OCI-LY1 (cell line): ENCODE data around the gene EPB41.
"Not testable (repeated sequence)": the region's sequence is repeated elsewhere in the genome, so short reads cannot be mapped to it uniquely, and the experiment has no call there.

Source experiments
- H2AFZ ChIP-seq: fragments of 200-600 bp; sonication (generic), shearing (Covaris generic); 2 replicates; pipeline ENCODE4 v1.6.0; 2014; ENCODE audit warnings: antibody characterized with exemption, mild to moderate bottlenecking, low read length
- H3F3A ChIP-seq: fragments of 200-600 bp; sonication (generic), shearing (Covaris generic); 2 replicates; pipeline ENCODE4 v1.6.0; 2014; ENCODE audit warnings: mild to moderate bottlenecking, antibody characterized with exemption, low read length, moderate library complexity; ENCODE audit not compliant: insufficient read depth
- H3K27ac ChIP-seq: fragments of 200-600 bp; sonication (generic); 2 replicates; pipeline ENCODE4 v1.5.1; 2014; ENCODE audit warnings: low read length, mixed run types, mild to moderate bottlenecking, low read depth; ENCODE audit not compliant: poor library complexity, severe bottlenecking
- H3K27me3 ChIP-seq: fragments of 200-600 bp; sonication (generic); 2 replicates; pipeline ENCODE4 v1.6.0; 2014; ENCODE audit warnings: antibody characterized with exemption, mild to moderate bottlenecking, low read length, moderate library complexity; ENCODE audit not compliant: insufficient read depth
- H3K36me3 ChIP-seq: fragments of 200-600 bp; sonication (generic); 2 replicates; pipeline ENCODE4 v1.6.1; 2014; ENCODE audit warnings: mild to moderate bottlenecking, antibody characterized with exemption, low read length, moderate library complexity, mixed read lengths; ENCODE audit not compliant: insufficient read depth
- H3K4me1 ChIP-seq: fragments of 200-600 bp; sonication (generic); 2 replicates; pipeline ENCODE4 v1.5.1; 2014; ENCODE audit warnings: mild to moderate bottlenecking, low read length, moderate library complexity; ENCODE audit not compliant: insufficient read depth, severe bottlenecking
- H3K4me2 ChIP-seq: fragments of 200-600 bp; sonication (generic), shearing (Covaris generic); 2 replicates; pipeline ENCODE4 v1.6.1; 2014; ENCODE audit warnings: low read length
- H3K4me3 ChIP-seq: fragments of 200-600 bp; sonication (generic); 2 replicates; pipeline ENCODE4 v1.5.1; 2014; ENCODE audit warnings: low read length, low read depth, mild to moderate bottlenecking, mixed read lengths; ENCODE audit not compliant: poor library complexity, severe bottlenecking
- H3K79me2 ChIP-seq: fragments of 200-600 bp; shearing (Covaris generic); 2 replicates; pipeline ENCODE4 v1.6.1; 2016; ENCODE audit warnings: mixed run types, low read length, mixed read lengths; ENCODE audit not compliant: insufficient read depth
- H3K9ac ChIP-seq: fragments of 200-600 bp; sonication (generic), shearing (Covaris generic); 2 replicates; pipeline ENCODE4 v1.6.1; 2014; ENCODE audit warnings: mild to moderate bottlenecking, low read length, mixed read lengths
- H3K9me2 ChIP-seq: fragments of 200-600 bp; sonication (generic), shearing (Covaris generic); 2 replicates; pipeline ENCODE4 v1.6.1; 2014; ENCODE audit warnings: low read depth, mild to moderate bottlenecking, low read length, mixed read lengths
- H3K9me3 ChIP-seq: fragments of 200-600 bp; shearing (Covaris generic); 2 replicates; pipeline ENCODE4 v1.6.1; 2014; ENCODE audit warnings: low read length, mixed read lengths
- H4K20me1 ChIP-seq: fragments of 200-600 bp; sonication (generic), shearing (Covaris generic); 2 replicates; pipeline ENCODE4 v1.6.0; 2016; ENCODE audit warnings: mild to moderate bottlenecking, low read length; ENCODE audit not compliant: insufficient read depth
- EZH2 ChIP-seq: fragments of 200-600 bp; sonication (generic), shearing (Covaris generic); IDR thresholded peaks from 2 replicates; pipeline ENCODE4 v1.8.0; 2017; ENCODE audit warnings: borderline replicate concordance, mixed run types, mild to moderate bottlenecking, antibody characterized with exemption, low read length, moderate library complexity, mixed read lengths
- TF ChIP-seq, protein P1 (sequence below): fragments of 200-600 bp; sonication (generic), shearing (Covaris generic); IDR thresholded peaks from 2 replicates; pipeline ENCODE4 v1.5.1; 2017; ENCODE audit warnings: mild to moderate bottlenecking, antibody characterized with exemption, low read length, moderate library complexity, mixed read lengths

EPB41 gene

GRCh38 chr1:29105822-29106221, 191.5 kb downstream of the EPB41 start:
- no peaks in the 10 kb centered on the region for H3F3A ChIP-seq
- no peaks in the 10 kb centered on the region for H3K9me3 ChIP-seq
- H2AFZ ChIP-seq: no peak overlapping the region
- H3K27me3 ChIP-seq: no peaks in the 10 kb centered on the region
- no peaks in the 10 kb centered on the region for H3K9me2 ChIP-seq
- no peaks in the 10 kb centered on the region for H4K20me1 ChIP-seq
- H3K79me2 ChIP-seq: no peaks in the 10 kb centered on the region
- H3K27ac ChIP-seq: no peak overlapping the region
- no peak overlapping the region for H3K9ac ChIP-seq
- H3K4me3 ChIP-seq: no peak overlapping the region
- no peak for TF ChIP-seq EZH2
- TF ChIP-seq, protein P1, sequence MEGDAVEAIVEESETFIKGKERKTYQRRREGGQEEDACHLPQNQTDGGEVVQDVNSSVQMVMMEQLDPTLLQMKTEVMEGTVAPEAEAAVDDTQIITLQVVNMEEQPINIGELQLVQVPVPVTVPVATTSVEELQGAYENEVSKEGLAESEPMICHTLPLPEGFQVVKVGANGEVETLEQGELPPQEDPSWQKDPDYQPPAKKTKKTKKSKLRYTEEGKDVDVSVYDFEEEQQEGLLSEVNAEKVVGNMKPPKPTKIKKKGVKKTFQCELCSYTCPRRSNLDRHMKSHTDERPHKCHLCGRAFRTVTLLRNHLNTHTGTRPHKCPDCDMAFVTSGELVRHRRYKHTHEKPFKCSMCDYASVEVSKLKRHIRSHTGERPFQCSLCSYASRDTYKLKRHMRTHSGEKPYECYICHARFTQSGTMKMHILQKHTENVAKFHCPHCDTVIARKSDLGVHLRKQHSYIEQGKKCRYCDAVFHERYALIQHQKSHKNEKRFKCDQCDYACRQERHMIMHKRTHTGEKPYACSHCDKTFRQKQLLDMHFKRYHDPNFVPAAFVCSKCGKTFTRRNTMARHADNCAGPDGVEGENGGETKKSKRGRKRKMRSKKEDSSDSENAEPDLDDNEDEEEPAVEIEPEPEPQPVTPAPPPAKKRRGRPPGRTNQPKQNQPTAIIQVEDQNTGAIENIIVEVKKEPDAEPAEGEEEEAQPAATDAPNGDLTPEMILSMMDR: no peak
- peaks cover 40% of the 10 kb centered on the region for H3K36me3 ChIP-seq
- H3K4me1 ChIP-seq: no peaks in the 10 kb centered on the region
- H3K4me2 ChIP-seq: no peak overlapping the region

DNA sequence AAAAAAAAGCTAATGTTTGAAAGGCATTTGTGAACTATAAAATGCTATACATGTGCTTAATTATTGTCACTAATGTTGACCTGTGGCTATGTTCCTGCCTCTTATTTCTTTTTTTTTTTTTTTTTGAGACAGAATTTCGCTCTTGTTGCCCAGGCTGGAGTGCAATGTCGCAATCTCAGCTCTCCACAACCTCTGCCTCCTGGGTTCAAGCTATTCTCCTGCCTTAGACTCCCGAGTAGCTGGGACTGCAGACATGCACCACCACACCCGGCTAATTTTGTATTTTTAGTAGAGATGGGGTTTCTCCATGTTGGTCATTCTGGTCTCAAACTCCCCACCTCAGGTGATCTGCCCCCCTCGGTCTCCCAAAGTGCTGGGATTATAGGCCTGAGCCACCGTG, 193.7 kb downstream of the EPB41 start:
- H3F3A ChIP-seq, H3K27me3 ChIP-seq, H3K9ac ChIP-seq, H3K4me2 ChIP-seq, H3K9me2 ChIP-seq, H3K4me1 ChIP-seq, H3K4me3 ChIP-seq, H2AFZ ChIP-seq, H3K9me3 ChIP-seq, H3K79me2 ChIP-seq, H4K20me1 ChIP-seq, H3K27ac ChIP-seq: not testable (repeated sequence)
- peaks cover 44% of the 10 kb centered on the region for H3K36me3 ChIP-seq

- Histone ChIP-seq H3K9me2 (no peaks in the 10 kb centered on the region), H3K9ac (no peak overlapping the region), H3K4me3 (no peak overlapping the region), H3K79me2 (no peaks in the 10 kb centered on the region), H3K36me3 (peaks cover 67% of the 10 kb centered on the region), H3F3A (no peaks in the 10 kb centered on the region), H3K4me1 (no peaks in the 10 kb centered on the region), H3K9me3 (no peaks in the 10 kb centered on the region), H3K4me2 (no peak overlapping the region), H3K27me3 (no peaks in the 10 kb centered on the region), H3K27ac (no peak overlapping the region), H2AFZ (no peak overlapping the region), H4K20me1 (no peaks in the 10 kb centered on the region)
- TF ChIP-seq, protein P1: no peak
- no peak for TF ChIP-seq EZH2
These were observed 198.5 kb downstream of the EPB41 start for GRCh38 chr1:29112705-29113412.

- peaks cover 71% of the 10 kb centered on the region for H3K36me3 ChIP-seq
- no peaks in the 10 kb centered on the region for H3K79me2 ChIP-seq
- no peak for TF ChIP-seq EZH2
- TF ChIP-seq, protein P1: no peak
- H3K4me1 ChIP-seq: no peaks in the 10 kb centered on the region
- H3K27me3 ChIP-seq: no peaks in the 10 kb centered on the region
- no peak overlapping the region for H3K4me2 ChIP-seq
- no peaks in the 10 kb centered on the region for H4K20me1 ChIP-seq
- no peak overlapping the region for H3K9ac ChIP-seq
- no peak overlapping the region for H3K27ac ChIP-seq
- H3K9me2 ChIP-seq: no peaks in the 10 kb centered on the region
- H3F3A ChIP-seq: no peaks in the 10 kb centered on the region
- H3K9me3 ChIP-seq: no peaks in the 10 kb centered on the region
- H3K4me3 ChIP-seq: no peak overlapping the region
- no peak overlapping the region for H2AFZ ChIP-seq
These were observed 199.2 kb downstream of the EPB41 start for GRCh38 chr1:29113413-29114117.
